Measurements from ENCODE around the gene GXYLT1. TPM values are rescaled to one million over a fixed set of nuclear protein-coding genes. Genes with fewer than 3 reads are reported as not detected.

GXYLT1 gene
- polyA plus RNA-seq, 1 donor from 2014 or later = 3.2 TPM

GRCh38 chr12:42126963-42127362 is 17.7 kb downstream of the GXYLT1 start:
- Histone ChIP-seq H4K20me1 (ENCODE audit: insufficient read depth) (no peaks in the 10 kb centered on the region), H3K4me3 (ENCODE audit: low read length) (no peak overlapping the region), H3K36me3 (ENCODE audit: insufficient read depth, low read length) (no peaks in the 10 kb centered on the region), H3K9ac (ENCODE audit: low read length) (no peak overlapping the region), H3F3A (ENCODE audit: insufficient read depth, low read length, poor library complexity, severe bottlenecking) (no peaks in the 10 kb centered on the region), H3K9me2 (ENCODE audit: insufficient read depth, low read length) (no peaks in the 10 kb centered on the region), H3K79me2 (replicated peaks; ENCODE audit: insufficient read depth, low read length) (peaks cover 23% of the 10 kb centered on the region), H2AFZ (ENCODE audit: low read depth, low read length) (no peak overlapping the region), H3K27me3 (ENCODE audit: insufficient read depth, low read depth, low read length) (no peaks in the 10 kb centered on the region), H3K27ac (ENCODE audit: low read length) (no peak overlapping the region), H3K9me3 (ENCODE audit: low read length) (no peaks in the 10 kb centered on the region), H3K4me2 (ENCODE audit: low read length) (no peak overlapping the region)
- no peak for TF ChIP-seq EP300 (conservative IDR thresholded peaks at IDR 0.05; ENCODE audit: poor library complexity, severe bottlenecking)
- TF ChIP-seq POLR2AphosphoS5 (IDR thresholded peaks at IDR 0.05) = no peak
- no peak for TF ChIP-seq RAD21 (conservative IDR thresholded peaks at IDR 0.05)
- TF ChIP-seq SMC3 (conservative IDR thresholded peaks at IDR 0.05; ENCODE audit: poor library complexity) = no peak
- no peak for TF ChIP-seq TAF1 (IDR thresholded peaks at IDR 0.05; ENCODE audit: low read depth)
- no peak for TF ChIP-seq CTCF (IDR thresholded peaks at IDR 0.05; ENCODE audit: poor library complexity, severe bottlenecking)
- TF ChIP-seq MXI1 (conservative IDR thresholded peaks at IDR 0.05; ENCODE audit: poor library complexity, severe bottlenecking) = no peak
- no peak for TF ChIP-seq REST (IDR thresholded peaks at IDR 0.05; ENCODE audit: borderline replicate concordance)

- Histone ChIP-seq H3K4me2 (ENCODE audit: low read length) (no peak overlapping the region), H3K27ac (ENCODE audit: low read length) (no peak overlapping the region), H4K20me1 (ENCODE audit: insufficient read depth) (no peaks in the 10 kb centered on the region), H3K9ac (ENCODE audit: low read length) (no peak overlapping the region), H3K9me3 (ENCODE audit: low read length) (no peaks in the 10 kb centered on the region), H3K79me2 (replicated peaks; ENCODE audit: insufficient read depth, low read length) (peaks cover 19% of the 10 kb centered on the region), H3K4me3 (ENCODE audit: low read length) (no peak overlapping the region), H3K9me2 (ENCODE audit: insufficient read depth, low read length) (no peaks in the 10 kb centered on the region), H2AFZ (ENCODE audit: low read depth, low read length) (no peak overlapping the region), H3K36me3 (ENCODE audit: insufficient read depth, low read length) (no peaks in the 10 kb centered on the region), H3K27me3 (ENCODE audit: insufficient read depth, low read depth, low read length) (no peaks in the 10 kb centered on the region), H3F3A (ENCODE audit: insufficient read depth, low read length, poor library complexity, severe bottlenecking) (no peaks in the 10 kb centered on the region)
- TF ChIP-seq REST (IDR thresholded peaks at IDR 0.05; ENCODE audit: borderline replicate concordance) (no peak), SMC3 (conservative IDR thresholded peaks at IDR 0.05; ENCODE audit: poor library complexity) (no peak), TAF1 (IDR thresholded peaks at IDR 0.05; ENCODE audit: low read depth) (no peak), EZH2 (IDR thresholded peaks at IDR 0.05; ENCODE audit: borderline replicate concordance, insufficient read depth, low read length, poor library complexity, severe bottlenecking) (no peak), EP300 (conservative IDR thresholded peaks at IDR 0.05; ENCODE audit: poor library complexity, severe bottlenecking) (no peak), MXI1 (conservative IDR thresholded peaks at IDR 0.05; ENCODE audit: poor library complexity, severe bottlenecking) (no peak), RAD21 (conservative IDR thresholded peaks at IDR 0.05) (no peak), CTCF (IDR thresholded peaks at IDR 0.05; ENCODE audit: poor library complexity, severe bottlenecking) (no peak), POLR2AphosphoS5 (IDR thresholded peaks at IDR 0.05) (no peak)
These were observed 19.3 kb downstream of the GXYLT1 start for GRCh38 chr12:42125388-42125767.
